Right kidney (tissue), 9 donors: ENCODE results near the gene HNRNPUL1.
"Not testable (repeated sequence)": the region's sequence is repeated elsewhere in the genome, so short reads cannot be mapped to it uniquely, and the experiment has no call there.

Experiments used
- DNase-seq: peaks from one replicate; pipeline ENCODE4 v3.0.0-alpha.2; 2016
- long read RNA-seq, 8 donors: transcript quantifications; one replicate each; lab custom pipeline, GENCODE V29; 2026

Gene HNRNPUL1
- long read RNA-seq, donor 1, partial matches to known transcripts, result 125 of 131 reads
- long read RNA-seq, donor 1, other reads (novel, unspliced or antisense), result 0 of 131 reads
- long read RNA-seq, donor 2, transcript HNRNPUL1-204 (15 exons, 3,555 nt), result major isoform, 5 of 78 reads
- long read RNA-seq, donor 2, partial matches to known transcripts, result 72 of 78 reads
- long read RNA-seq, donor 2, other reads (novel, unspliced or antisense), result 0 of 78 reads
- long read RNA-seq, donor 3, partial matches to known transcripts, result 97 of 100 reads
- long read RNA-seq, donor 3, other reads (novel, unspliced or antisense), result 0 of 100 reads
- long read RNA-seq, donor 4, partial matches to known transcripts, result 194 of 199 reads
- long read RNA-seq, donor 4, other reads (novel, unspliced or antisense), result 0 of 199 reads
- long read RNA-seq, donor 5, transcript HNRNPUL1-204 (15 exons, 3,555 nt), result major isoform, 12 of 174 reads
- long read RNA-seq, donor 5, partial matches to known transcripts, result 153 of 174 reads
- long read RNA-seq, donor 5, other reads (novel, unspliced or antisense), result 0 of 174 reads
- long read RNA-seq, donor 6, partial matches to known transcripts, result 107 of 112 reads
- long read RNA-seq, donor 6, other reads (novel, unspliced or antisense), result 0 of 112 reads
- long read RNA-seq, donor 7, result 0 reads
- long read RNA-seq, donor 8, partial matches to known transcripts, result 153 of 172 reads
- long read RNA-seq, donor 8, other reads (novel, unspliced or antisense), result 15 of 172 reads

- DNase-seq, result peak; percentile 100
Observed at GRCh38 chr19:41263850-41264580, at the start of gene HNRNPUL1. Gene HNRNPUL1 (plus strand): TSS chr19:41264372. CDS start chr19:41264504, 132 bp downstream.

GRCh38 chr19:41217741-41218140, 46.4 kb upstream of the HNRNPUL1 start:
- DNase-seq, result no peak

GRCh38 chr19:41218249-41218614, 45.9 kb upstream of the HNRNPUL1 start:
- DNase-seq, result no peak

- peak; percentile 85 for DNase-seq
Observed at GRCh38 chr19:41218615-41219507, 45.3 kb upstream of the HNRNPUL1 start, which contains the start of gene AXL. Gene AXL (plus strand): TSS chr19:41219223. CDS start chr19:41219393, 170 bp downstream.

- peak; percentile 12 for DNase-seq
Observed at GRCh38 chr19:41219924-41220567, 44.1 kb upstream of the HNRNPUL1 start.

- DNase-seq, result no peak
Observed at GRCh38 chr19:41220811-41221210, 43.4 kb upstream of the HNRNPUL1 start.

- DNase-seq, result no peak
Observed at GRCh38 chr19:41221514-41222205, 42.5 kb upstream of the HNRNPUL1 start.

- DNase-seq, result no peak
Observed at GRCh38 chr19:41222240-41222639, 41.9 kb upstream of the HNRNPUL1 start.

- peak; percentile 16 for DNase-seq
Observed at GRCh38 chr19:41223431-41224234, 40.5 kb upstream of the HNRNPUL1 start.

- DNase-seq, result no peak
Observed at GRCh38 chr19:41224632-41225031, 39.5 kb upstream of the HNRNPUL1 start.

GRCh38 chr19:41225238-41226052, 38.7 kb upstream of the HNRNPUL1 start:
- no peak for DNase-seq

- DNase-seq, result peak; percentile 84
Observed at GRCh38 chr19:41226053-41226873, 37.9 kb upstream of the HNRNPUL1 start.

- DNase-seq, result no peak
Observed at GRCh38 chr19:41226874-41227390, 37.2 kb upstream of the HNRNPUL1 start.

- no peak for DNase-seq
Observed at GRCh38 chr19:41228486-41228885, 35.7 kb upstream of the HNRNPUL1 start.

GRCh38 chr19:41229338-41229737, 34.8 kb upstream of the HNRNPUL1 start:
- DNase-seq, result not testable (repeated sequence)

GRCh38 chr19:41230067-41230857, 33.9 kb upstream of the HNRNPUL1 start:
- DNase-seq, result no peak

GRCh38 chr19:41232686-41233085, 31.5 kb upstream of the HNRNPUL1 start:
- no peak for DNase-seq
